Activated naive CD4-positive, alpha-beta T cell treated with anti-CD3 and anti-CD28 coated beads, Interleukin-2, amount 50 U/mL, for 24 hours (primary cell): ENCODE measurements around the gene CAMKMT.
A peak's percentile ranks its signal among the peaks of the same experiment; 100 is the strongest.
"Not testable (repeated sequence)": the region's sequence is repeated elsewhere in the genome, so short reads cannot be mapped to it uniquely, and the experiment has no call there.

Experiments used
- H3K27ac Mint-ChIP-seq: one replicate; pipeline ENCODE4 v1.8.0; 2021; ENCODE audit warnings: mild to moderate bottlenecking, mixed read lengths
- H3K27me3 Mint-ChIP-seq: one replicate; pipeline ENCODE4 v1.8.0; 2021; ENCODE audit warnings: mixed read lengths
- H3K36me3 Mint-ChIP-seq: one replicate; pipeline ENCODE4 v1.8.0; 2021; ENCODE audit warnings: mixed read lengths
- H3K4me1 Mint-ChIP-seq: one replicate; pipeline ENCODE4 v1.8.0; 2021; ENCODE audit warnings: mixed read lengths
- H3K4me3 Mint-ChIP-seq: one replicate; pipeline ENCODE4 v1.8.0; 2021; ENCODE audit warnings: mild to moderate bottlenecking, mixed read lengths
- H3K9me3 Mint-ChIP-seq: one replicate; pipeline ENCODE4 v1.8.0; 2021; ENCODE audit warnings: mixed read lengths

CAMKMT gene

GRCh38 chr2:44560941-44561340, 199.2 kb downstream of the CAMKMT start:
- no peaks in the 10 kb centered on the region for H3K27me3 Mint-ChIP-seq
- H3K27ac Mint-ChIP-seq: no peak overlapping the region
- peaks cover 15% of the 10 kb centered on the region for H3K36me3 Mint-ChIP-seq
- H3K4me1 Mint-ChIP-seq: no peaks in the 10 kb centered on the region
- H3K4me3 Mint-ChIP-seq: no peak overlapping the region
- no peaks in the 10 kb centered on the region for H3K9me3 Mint-ChIP-seq

GRCh38 chr2:44562737-44563136, 201.0 kb downstream of the CAMKMT start:
- H3K27ac Mint-ChIP-seq: no peak overlapping the region
- no peaks in the 10 kb centered on the region for H3K27me3 Mint-ChIP-seq
- peaks cover 9% of the 10 kb centered on the region for H3K36me3 Mint-ChIP-seq
- no peak overlapping the region for H3K4me3 Mint-ChIP-seq
- no peaks in the 10 kb centered on the region for H3K9me3 Mint-ChIP-seq
- peaks cover 14% of the 10 kb centered on the region for H3K4me1 Mint-ChIP-seq

GRCh38 chr2:44564752-44565151, 203.0 kb downstream of the CAMKMT start:
- peaks cover 4% of the 10 kb centered on the region for H3K36me3 Mint-ChIP-seq
- H3K4me1 Mint-ChIP-seq: peaks cover 25% of the 10 kb centered on the region
- no peak overlapping the region for H3K4me3 Mint-ChIP-seq
- no peaks in the 10 kb centered on the region for H3K27me3 Mint-ChIP-seq
- no peaks in the 10 kb centered on the region for H3K9me3 Mint-ChIP-seq
- H3K27ac Mint-ChIP-seq: no peak overlapping the region

GRCh38 chr2:44566059-44566458, 204.3 kb downstream of the CAMKMT start:
- peaks cover 38% of the 10 kb centered on the region for H3K4me1 Mint-ChIP-seq
- H3K27me3 Mint-ChIP-seq: no peaks in the 10 kb centered on the region
- H3K36me3 Mint-ChIP-seq: peaks cover 4% of the 10 kb centered on the region
- no peak overlapping the region for H3K27ac Mint-ChIP-seq
- H3K4me3 Mint-ChIP-seq: no peak overlapping the region
- no peaks in the 10 kb centered on the region for H3K9me3 Mint-ChIP-seq

GRCh38 chr2:44569491-44569890, 207.7 kb downstream of the CAMKMT start:
- peaks cover 2% of the 10 kb centered on the region for H3K36me3 Mint-ChIP-seq
- peaks cover 51% of the 10 kb centered on the region for H3K4me1 Mint-ChIP-seq
- no peak overlapping the region for H3K27ac Mint-ChIP-seq
- H3K9me3 Mint-ChIP-seq: no peaks in the 10 kb centered on the region
- H3K27me3 Mint-ChIP-seq: no peaks in the 10 kb centered on the region
- no peak overlapping the region for H3K4me3 Mint-ChIP-seq

- Mint-ChIP-seq H3K4me3 (no peak overlapping the region), H3K4me1 (peaks cover 51% of the 10 kb centered on the region), H3K36me3 (peaks cover 2% of the 10 kb centered on the region), H3K9me3 (no peaks in the 10 kb centered on the region), H3K27me3 (no peaks in the 10 kb centered on the region), H3K27ac (peak overlapping the region; percentile 2)
These were observed 208.5 kb downstream of the CAMKMT start for GRCh38 chr2:44570271-44570670.

- peaks cover 51% of the 10 kb centered on the region for H3K4me1 Mint-ChIP-seq
- H3K4me3 Mint-ChIP-seq: no peak overlapping the region
- peaks cover 2% of the 10 kb centered on the region for H3K36me3 Mint-ChIP-seq
- no peaks in the 10 kb centered on the region for H3K9me3 Mint-ChIP-seq
- no peaks in the 10 kb centered on the region for H3K27me3 Mint-ChIP-seq
- H3K27ac Mint-ChIP-seq: peak overlapping the region; percentile 8
These were observed 209.0 kb downstream of the CAMKMT start for GRCh38 chr2:44570777-44571176.

- no peaks in the 10 kb centered on the region for H3K9me3 Mint-ChIP-seq
- peaks cover 49% of the 10 kb centered on the region for H3K4me1 Mint-ChIP-seq
- H3K27ac Mint-ChIP-seq: no peak overlapping the region
- no peaks in the 10 kb centered on the region for H3K27me3 Mint-ChIP-seq
- H3K4me3 Mint-ChIP-seq: no peak overlapping the region
- H3K36me3 Mint-ChIP-seq: peaks cover 2% of the 10 kb centered on the region
These were observed 210.6 kb downstream of the CAMKMT start for GRCh38 chr2:44572196-44572900.

GRCh38 chr2:44573996-44574395, 212.2 kb downstream of the CAMKMT start:
- Mint-ChIP-seq H3K9me3 (no peaks in the 10 kb centered on the region), H3K36me3 (peaks cover 2% of the 10 kb centered on the region), H3K27ac (peak overlapping the region; percentile 52), H3K4me1 (peaks cover 57% of the 10 kb centered on the region), H3K27me3 (no peaks in the 10 kb centered on the region), H3K4me3 (no peak overlapping the region)

- peak overlapping the region; percentile 40 for H3K4me3 Mint-ChIP-seq
- no peaks in the 10 kb centered on the region for H3K27me3 Mint-ChIP-seq
- H3K4me1 Mint-ChIP-seq: peaks cover 52% of the 10 kb centered on the region
- peaks cover 4% of the 10 kb centered on the region for H3K36me3 Mint-ChIP-seq
- no peaks in the 10 kb centered on the region for H3K9me3 Mint-ChIP-seq
- peak overlapping the region; percentile 95 for H3K27ac Mint-ChIP-seq
These were observed 216.8 kb downstream of the CAMKMT start for GRCh38 chr2:44578471-44579093.

- Mint-ChIP-seq H3K27ac (peak overlapping the region; percentile 95), H3K4me1 (peaks cover 52% of the 10 kb centered on the region), H3K4me3 (peak overlapping the region; percentile 40), H3K27me3 (no peaks in the 10 kb centered on the region), H3K36me3 (peaks cover 4% of the 10 kb centered on the region), H3K9me3 (no peaks in the 10 kb centered on the region)
These were observed 217.5 kb downstream of the CAMKMT start for GRCh38 chr2:44579115-44579836.

- Mint-ChIP-seq H3K4me1 (peaks cover 52% of the 10 kb centered on the region), H3K36me3 (peaks cover 3% of the 10 kb centered on the region), H3K27ac (no peak overlapping the region), H3K4me3 (no peak overlapping the region), H3K27me3 (no peaks in the 10 kb centered on the region), H3K9me3 (no peaks in the 10 kb centered on the region)
These were observed 218.1 kb downstream of the CAMKMT start for GRCh38 chr2:44579837-44580230.

- H3K36me3 Mint-ChIP-seq: peaks cover 3% of the 10 kb centered on the region
- H3K27ac Mint-ChIP-seq: no peak overlapping the region
- no peaks in the 10 kb centered on the region for H3K9me3 Mint-ChIP-seq
- no peaks in the 10 kb centered on the region for H3K27me3 Mint-ChIP-seq
- peaks cover 59% of the 10 kb centered on the region for H3K4me1 Mint-ChIP-seq
- no peak overlapping the region for H3K4me3 Mint-ChIP-seq
These were observed 219.2 kb downstream of the CAMKMT start for GRCh38 chr2:44580875-44581515.

GRCh38 chr2:44582363-44583008, 220.7 kb downstream of the CAMKMT start:
- Mint-ChIP-seq H3K4me3 (no peak overlapping the region), H3K27ac (no peak overlapping the region), H3K9me3 (no peaks in the 10 kb centered on the region), H3K36me3 (peaks cover 7% of the 10 kb centered on the region), H3K4me1 (peaks cover 48% of the 10 kb centered on the region), H3K27me3 (no peaks in the 10 kb centered on the region)

GRCh38 chr2:44595615-44596014, 233.9 kb downstream of the CAMKMT start:
- not testable (repeated sequence) for H3K27me3 Mint-ChIP-seq, H3K27ac Mint-ChIP-seq, H3K36me3 Mint-ChIP-seq, H3K9me3 Mint-ChIP-seq, H3K4me1 Mint-ChIP-seq, H3K4me3 Mint-ChIP-seq
